Measurements from ENCODE around the gene ADCY10.

ADCY10 gene

GRCh38 chr1:167940264-167940663, 26.3 kb upstream of the ADCY10 start:
- Histone ChIP-seq H2AFZ (ENCODE audit: low read length) (no peak overlapping the region), H3K79me2 (ENCODE audit: insufficient read depth, low read length) (peaks cover 79% of the 10 kb centered on the region), H3K4me1 (ENCODE audit: insufficient read depth, low read length, severe bottlenecking) (peaks cover 13% of the 10 kb centered on the region), H3K4me2 (ENCODE audit: low read length) (no peak overlapping the region), H3K9me2 (ENCODE audit: low read depth, low read length) (no peaks in the 10 kb centered on the region), H3F3A (ENCODE audit: insufficient read depth, low read length) (no peaks in the 10 kb centered on the region), H4K20me1 (ENCODE audit: insufficient read depth, low read length) (no peaks in the 10 kb centered on the region), H3K27ac (ENCODE audit: low read depth, low read length, poor library complexity, severe bottlenecking) (no peak overlapping the region), H3K27me3 (ENCODE audit: insufficient read depth, low read length) (no peaks in the 10 kb centered on the region), H3K4me3 (ENCODE audit: low read depth, low read length, poor library complexity, severe bottlenecking) (no peak overlapping the region), H3K9me3 (ENCODE audit: low read length) (no peaks in the 10 kb centered on the region), H3K36me3 (ENCODE audit: insufficient read depth, low read length) (peaks cover 12% of the 10 kb centered on the region), H3K9ac (ENCODE audit: low read length) (no peak overlapping the region)
- TF ChIP-seq CTCF (IDR thresholded peaks at IDR 0.05; ENCODE audit: low read length): no peak
- TF ChIP-seq EZH2 (IDR thresholded peaks at IDR 0.05; ENCODE audit: borderline replicate concordance, low read length): no peak

- no peaks in the 10 kb centered on the region for H3F3A ChIP-seq (ENCODE audit: insufficient read depth, low read length)
- no peak for TF ChIP-seq CTCF (IDR thresholded peaks at IDR 0.05; ENCODE audit: low read length)
- TF ChIP-seq EZH2 (IDR thresholded peaks at IDR 0.05; ENCODE audit: borderline replicate concordance, low read length): no peak
- H3K4me3 ChIP-seq (ENCODE audit: low read depth, low read length, poor library complexity, severe bottlenecking): peak overlapping the region; percentile 74
- H3K9ac ChIP-seq (ENCODE audit: low read length): peak overlapping the region; percentile 78
- H3K4me2 ChIP-seq (ENCODE audit: low read length): peak overlapping the region; percentile 78
- H3K79me2 ChIP-seq (ENCODE audit: insufficient read depth, low read length): peaks cover 78% of the 10 kb centered on the region
- H3K36me3 ChIP-seq (ENCODE audit: insufficient read depth, low read length): peaks cover 12% of the 10 kb centered on the region
- no peaks in the 10 kb centered on the region for H3K9me2 ChIP-seq (ENCODE audit: low read depth, low read length)
- no peaks in the 10 kb centered on the region for H4K20me1 ChIP-seq (ENCODE audit: insufficient read depth, low read length)
- peaks cover 29% of the 10 kb centered on the region for H3K4me1 ChIP-seq (ENCODE audit: insufficient read depth, low read length, severe bottlenecking)
- H2AFZ ChIP-seq (ENCODE audit: low read length): no peak overlapping the region
- peak overlapping the region; percentile 90 for H3K27ac ChIP-seq (ENCODE audit: low read depth, low read length, poor library complexity, severe bottlenecking)
- H3K27me3 ChIP-seq (ENCODE audit: insufficient read depth, low read length): no peaks in the 10 kb centered on the region
- H3K9me3 ChIP-seq (ENCODE audit: low read length): no peaks in the 10 kb centered on the region
Measured at GRCh38 chr1:167938080-167938636, 24.2 kb upstream of the ADCY10 start.

GRCh38 chr1:167937709-167938010, 23.7 kb upstream of the ADCY10 start:
- peaks cover 11% of the 10 kb centered on the region for H3K36me3 ChIP-seq (ENCODE audit: insufficient read depth, low read length)
- H3K9me3 ChIP-seq (ENCODE audit: low read length): no peaks in the 10 kb centered on the region
- H3K27ac ChIP-seq (ENCODE audit: low read depth, low read length, poor library complexity, severe bottlenecking): peak overlapping the region; percentile 90
- H3K9ac ChIP-seq (ENCODE audit: low read length): peak overlapping the region; percentile 78
- H3K4me3 ChIP-seq (ENCODE audit: low read depth, low read length, poor library complexity, severe bottlenecking): peak overlapping the region; percentile 74
- H4K20me1 ChIP-seq (ENCODE audit: insufficient read depth, low read length): no peaks in the 10 kb centered on the region
- peak overlapping the region; percentile 78 for H3K4me2 ChIP-seq (ENCODE audit: low read length)
- no peaks in the 10 kb centered on the region for H3K27me3 ChIP-seq (ENCODE audit: insufficient read depth, low read length)
- peaks cover 76% of the 10 kb centered on the region for H3K79me2 ChIP-seq (ENCODE audit: insufficient read depth, low read length)
- no peak overlapping the region for H2AFZ ChIP-seq (ENCODE audit: low read length)
- no peaks in the 10 kb centered on the region for H3F3A ChIP-seq (ENCODE audit: insufficient read depth, low read length)
- no peak for TF ChIP-seq CTCF (IDR thresholded peaks at IDR 0.05; ENCODE audit: low read length)
- TF ChIP-seq EZH2 (IDR thresholded peaks at IDR 0.05; ENCODE audit: borderline replicate concordance, low read length): no peak
- H3K4me1 ChIP-seq (ENCODE audit: insufficient read depth, low read length, severe bottlenecking): peaks cover 30% of the 10 kb centered on the region
- no peaks in the 10 kb centered on the region for H3K9me2 ChIP-seq (ENCODE audit: low read depth, low read length)

Data from OCI-LY1 (cell line).